Subcutaneous abdominal adipose tissue (tissue), 5 donors: ENCODE results near the gene TNFRSF4.
A peak's percentile ranks its signal among the peaks of the same experiment; 100 is the strongest.

Source experiments
- H3K27ac ChIP-seq: one replicate; pipeline ENCODE4 v1.7.0; 2013; ENCODE audit warnings: low read depth, mild to moderate bottlenecking, inconsistent platforms, low read length, moderate library complexity
- H3K27me3 ChIP-seq, 5 donors: one replicate each; pipeline ENCODE4 v1.7.0; 2013; ENCODE audit warnings: low read length in 5 of 5, inconsistent platforms in 1 of 5; ENCODE audit not compliant: control insufficient read depth in 5 of 5, insufficient read depth in 4 of 5
- H3K36me3 ChIP-seq, 5 donors: one replicate each; pipeline ENCODE4 v1.7.0; 2013; ENCODE audit warnings: low read length in 5 of 5; ENCODE audit not compliant: control insufficient read depth in 5 of 5, insufficient read depth in 5 of 5
- H3K4me1 ChIP-seq, 5 donors: one replicate each; pipeline ENCODE4 v1.7.0; 2013; ENCODE audit warnings: low read length in 5 of 5, mild to moderate bottlenecking in 3 of 5, moderate library complexity in 1 of 5; ENCODE audit not compliant: control insufficient read depth in 5 of 5, insufficient read depth in 5 of 5
- H3K4me3 ChIP-seq, 5 donors: one replicate each; pipeline ENCODE4 v1.7.0; 2013; ENCODE audit warnings: low read length in 5 of 5, low read depth in 1 of 5
- H3K9ac ChIP-seq, 5 donors: one replicate each; pipeline ENCODE4 v1.7.0; 2013; ENCODE audit warnings: low read length in 5 of 5, mild to moderate bottlenecking in 4 of 5, moderate library complexity in 3 of 5
- H3K9me3 ChIP-seq, 5 donors: one replicate each; pipeline ENCODE4 v1.7.0; 2013; ENCODE audit warnings: low read length in 5 of 5; ENCODE audit not compliant: control insufficient read depth in 5 of 5
- donor health status: healthy.
- donor health status: healthy.
- donor health status: healthy.
- donor health status: healthy.
- donor health status: healthy.

TNFRSF4 gene

GRCh38 chr1:1183221-1183747, 30.7 kb downstream of the TNFRSF4 start:
- peak overlapping the region; percentile 37 for H3K27ac ChIP-seq
- peak overlapping the region in 1 of 5 donors; percentile 14 for H3K9ac ChIP-seq
- H3K27me3 ChIP-seq: peaks cover 8 to 30% (median 19%) of the 10 kb centered on the region in 5 donors
- H3K4me3 ChIP-seq: peak overlapping the region in 3 of 5 donors; percentile 2 to 44 (median 31)
- no peaks in the 10 kb centered on the region for H3K36me3 ChIP-seq
- peaks cover 0 to 33% (median 9%) of the 10 kb centered on the region in 5 donors for H3K4me1 ChIP-seq
- H3K9me3 ChIP-seq: no peaks in the 10 kb centered on the region

GRCh38 chr1:1182491-1183220, 31.3 kb downstream of the TNFRSF4 start:
- Histone ChIP-seq H3K4me3 (peak overlapping the region in 3 of 5 donors; percentile 31 to 44 (median 42)), H3K9me3 (no peaks in the 10 kb centered on the region)

GRCh38 chr1:1181938-1182410, 32.0 kb downstream of the TNFRSF4 start:
- H3K4me1 ChIP-seq: peaks cover 0 to 33% (median 9%) of the 10 kb centered on the region in 5 donors
- peaks cover 13 to 36% (median 25%) of the 10 kb centered on the region in 5 donors for H3K27me3 ChIP-seq
- H3K4me3 ChIP-seq: peak overlapping the region in 3 of 5 donors; percentile 31 to 44 (median 42)
- peak overlapping the region; percentile 57 for H3K27ac ChIP-seq
- H3K36me3 ChIP-seq: no peaks in the 10 kb centered on the region
- H3K9ac ChIP-seq: peak overlapping the region in 1 of 5 donors; percentile 61
- no peaks in the 10 kb centered on the region for H3K9me3 ChIP-seq

More at GRCh38 chr1:1182491-1183220, 31.3 kb downstream of the TNFRSF4 start:
- Histone ChIP-seq H3K4me1 (peaks cover 0 to 33% (median 9%) of the 10 kb centered on the region in 5 donors), H3K9ac (peak overlapping the region in 1 of 5 donors; percentile 61), H3K36me3 (no peaks in the 10 kb centered on the region), H3K27ac (peak overlapping the region; percentile 57), H3K27me3 (peaks cover 9 to 34% (median 23%) of the 10 kb centered on the region in 5 donors)

- peak overlapping the region in 1 of 5 donors; percentile 61 for H3K9ac ChIP-seq
- H3K4me3 ChIP-seq: peak overlapping the region in 3 of 5 donors; percentile 31 to 44 (median 42)
- H3K27ac ChIP-seq: peak overlapping the region; percentile 57
- H3K4me1 ChIP-seq: peaks cover 0 to 33% (median 9%) of the 10 kb centered on the region in 5 donors
- peaks cover 17 to 40% (median 30%) of the 10 kb centered on the region in 5 donors for H3K27me3 ChIP-seq
- no peaks in the 10 kb centered on the region for H3K36me3 ChIP-seq
- no peaks in the 10 kb centered on the region for H3K9me3 ChIP-seq
These were observed 32.6 kb downstream of the TNFRSF4 start for GRCh38 chr1:1181129-1181937.

DNA sequence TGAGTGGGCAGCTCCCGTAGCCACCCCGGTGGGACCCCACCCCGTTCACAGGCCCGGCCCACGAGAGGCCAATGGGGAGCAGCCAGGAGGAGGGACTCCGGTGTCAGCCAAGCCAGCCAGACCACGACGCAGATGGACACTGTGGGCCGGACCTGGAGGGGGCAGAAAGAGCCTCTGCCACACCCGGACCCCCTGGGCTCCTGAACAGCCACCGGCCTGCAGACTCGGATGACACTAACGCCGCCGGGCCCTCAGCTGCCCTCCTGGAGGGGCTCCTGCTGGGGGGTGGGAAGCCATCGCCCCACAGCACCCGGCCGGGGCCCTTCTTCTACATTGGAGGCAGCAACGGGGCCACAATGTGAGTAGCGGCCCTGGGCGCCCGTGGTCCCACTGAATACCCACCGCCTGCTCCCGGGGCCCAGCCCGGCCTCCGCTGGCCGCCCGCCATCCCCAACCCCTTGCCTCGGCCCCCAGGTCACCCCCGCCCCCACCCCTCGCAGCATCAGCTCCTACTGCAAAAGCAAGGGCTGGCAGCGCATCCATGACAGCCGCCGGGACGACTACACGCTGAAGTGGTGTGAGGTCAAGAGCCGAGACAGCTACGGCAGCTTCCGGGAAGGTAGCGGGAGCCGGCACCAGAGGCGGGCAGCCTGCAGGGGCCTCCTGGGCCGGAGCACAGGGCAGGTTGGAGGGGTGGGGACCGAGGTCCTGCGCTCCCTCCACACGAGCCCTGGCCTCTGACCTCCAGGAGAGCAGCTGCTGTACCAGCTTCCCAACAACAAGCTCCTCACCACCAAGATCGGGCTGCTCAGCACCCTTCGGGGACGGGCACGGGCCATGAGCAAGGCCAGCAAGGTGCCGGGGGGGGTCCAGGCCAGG, 33.7 kb downstream of the TNFRSF4 start:
- H3K9ac ChIP-seq: no peak overlapping the region
- peaks cover 20 to 47% (median 33%) of the 10 kb centered on the region in 5 donors for H3K27me3 ChIP-seq
- no peak overlapping the region for H3K4me3 ChIP-seq
- H3K4me1 ChIP-seq: peaks cover 0 to 33% (median 9%) of the 10 kb centered on the region in 5 donors
- H3K27ac ChIP-seq: no peak overlapping the region
- H3K36me3 ChIP-seq: no peaks in the 10 kb centered on the region
- H3K9me3 ChIP-seq: peaks cover 0 to 3% (median 0%) of the 10 kb centered on the region in 5 donors

DNA sequence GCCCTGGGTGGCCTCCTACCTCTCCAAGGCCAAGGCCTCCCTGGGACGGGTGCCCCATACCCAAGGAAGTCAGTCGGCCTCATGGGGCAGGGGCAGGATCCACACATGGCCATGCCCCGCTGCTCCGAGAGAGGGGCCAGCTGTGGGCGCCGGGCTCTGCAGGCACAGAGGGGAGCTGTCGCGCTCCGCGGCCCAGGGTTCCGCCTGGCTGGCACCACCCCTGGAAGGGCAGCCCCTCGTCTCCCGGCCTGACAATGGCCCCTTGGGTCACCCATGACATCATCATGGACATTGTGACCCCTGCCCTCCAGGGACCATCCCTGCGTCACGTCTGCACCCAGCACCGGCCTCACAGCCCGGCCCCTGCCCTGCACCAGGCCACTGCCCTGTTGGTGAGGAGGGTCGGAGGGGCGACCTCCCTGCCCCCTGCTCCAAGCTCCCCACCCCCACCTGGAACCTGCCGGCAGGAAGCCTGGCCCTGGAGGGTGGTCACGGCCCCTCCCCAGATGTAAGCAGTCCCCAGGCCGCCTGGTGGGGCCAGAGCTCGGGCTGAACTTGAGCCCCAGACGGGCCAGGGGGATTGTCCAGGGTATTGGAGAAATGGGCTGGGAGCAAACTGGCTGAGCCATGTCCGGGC, 34.5 kb downstream of the TNFRSF4 start:
- H3K9me3 ChIP-seq: peaks cover 0 to 3% (median 0%) of the 10 kb centered on the region in 5 donors
- H3K4me1 ChIP-seq: peaks cover 0 to 33% (median 9%) of the 10 kb centered on the region in 5 donors
- H3K27ac ChIP-seq: no peak overlapping the region
- no peak overlapping the region for H3K4me3 ChIP-seq
- no peaks in the 10 kb centered on the region for H3K36me3 ChIP-seq
- H3K27me3 ChIP-seq: peaks cover 20 to 48% (median 33%) of the 10 kb centered on the region in 5 donors
- no peak overlapping the region for H3K9ac ChIP-seq

GRCh38 chr1:1178794-1179331, 35.1 kb downstream of the TNFRSF4 start:
- H3K9ac ChIP-seq: no peak overlapping the region
- no peaks in the 10 kb centered on the region for H3K36me3 ChIP-seq
- H3K4me1 ChIP-seq: peaks cover 0 to 29% (median 6%) of the 10 kb centered on the region in 5 donors
- peaks cover 24 to 50% (median 32%) of the 10 kb centered on the region in 5 donors for H3K27me3 ChIP-seq
- no peak overlapping the region for H3K4me3 ChIP-seq
- H3K9me3 ChIP-seq: peaks cover 0 to 3% (median 0%) of the 10 kb centered on the region in 5 donors
- H3K27ac ChIP-seq: no peak overlapping the region

- Histone ChIP-seq H3K4me3 (no peak overlapping the region), H3K4me1 (peaks cover 0 to 17% (median 0%) of the 10 kb centered on the region in 5 donors), H3K27ac (no peak overlapping the region), H3K27me3 (peaks cover 27 to 51% (median 40%) of the 10 kb centered on the region in 5 donors), H3K9me3 (peaks cover 0 to 3% (median 0%) of the 10 kb centered on the region in 5 donors), H3K9ac (no peak overlapping the region), H3K36me3 (no peaks in the 10 kb centered on the region)
These were observed 36.3 kb downstream of the TNFRSF4 start for GRCh38 chr1:1177452-1178206.
